HepG2 (cell line): Measurements from ENCODE around the gene ERCC2. TPM values are rescaled to one million over a fixed set of nuclear protein-coding genes. Genes with fewer than 3 reads are reported as not detected.

Experiments
- FOXK1 ChIP-seq: sonication (generic); formaldehyde crosslinking; IDR thresholded peaks from 2 replicates; pipeline ENCODE4 v1.4.0; 2020; ENCODE audit warnings: low read depth, missing genetic modification reagents, borderline replicate concordance
- HOXA3 ChIP-seq: sonication (generic); formaldehyde crosslinking; IDR thresholded peaks from 2 replicates; pipeline ENCODE4 v1.5.0; 2020; ENCODE audit warnings: missing genetic modification reagents
- MED13 ChIP-seq: sonication (generic); formaldehyde crosslinking; IDR thresholded peaks from 2 replicates; pipeline ENCODE4 v1.5.0; 2020; ENCODE audit warnings: missing genetic modification reagents
- MTF1 ChIP-seq: sonication (generic); formaldehyde crosslinking; IDR thresholded peaks from 2 replicates; pipeline ENCODE4 v1.5.0; 2020; ENCODE audit warnings: missing genetic modification reagents
- RNF2 ChIP-seq: fragments of 450-650 bp; conservative IDR thresholded peaks from 2 replicates; pipeline ENCODE4 v1.6.1; 2016; ENCODE audit warnings: low read depth
- SP5 ChIP-seq: IDR thresholded peaks from 2 replicates; pipeline ENCODE4 v1.6.1; 2016; ENCODE audit warnings: low read depth, borderline replicate concordance
- U2AF1 ChIP-seq: fragments of 200-400 bp; formaldehyde crosslinking; optimal IDR thresholded peaks from 2 replicates; pipeline ENCODE3; 2017; ENCODE audit warnings: mild to moderate bottlenecking, low read depth, low read length
- ZFP41 ChIP-seq: sonication (generic); formaldehyde crosslinking; IDR thresholded peaks from 2 replicates; pipeline ENCODE4 v1.4.0; 2020; ENCODE audit warnings: mild to moderate bottlenecking, missing genetic modification reagents, borderline replicate concordance
- ZNF547 ChIP-seq: sonication (generic); formaldehyde crosslinking; IDR thresholded peaks from 2 replicates; pipeline ENCODE4 v1.5.1; 2020; ENCODE audit warnings: mild to moderate bottlenecking, missing genetic modification reagents
- ZNF589 ChIP-seq: sonication (generic); formaldehyde crosslinking; conservative IDR thresholded peaks from 2 replicates; pipeline ENCODE4 v1.8.0; 2022; ENCODE audit warnings: mild to moderate bottlenecking, moderate library complexity, missing genetic modification reagents
- ZNF768 ChIP-seq: sonication (generic); formaldehyde crosslinking; IDR thresholded peaks from 2 replicates; pipeline ENCODE4 v1.4.0; 2020; ENCODE audit warnings: missing genetic modification reagents
- ZNF781 ChIP-seq: sonication (generic); formaldehyde crosslinking; IDR thresholded peaks from 2 replicates; pipeline ENCODE4 v1.5.1; 2020; ENCODE audit warnings: borderline replicate concordance, mild to moderate bottlenecking, missing genetic modification reagents; ENCODE audit errors: not compliant biosample characterization
- ZSCAN9 ChIP-seq: IDR thresholded peaks from 2 replicates; pipeline ENCODE4 v1.6.1; 2016; ENCODE audit warnings: borderline replicate concordance
- polyA plus RNA-seq, 8 experiments: library from polyadenylated mRNA; depleted of rRNA in 3 of 8; stranded (reverse) in 7 of 8; unstranded in 1 of 8; fragments of >200 nt; fragmentation: Illumina TruSeq in 4 of 8; extraction: Trizol in 4 of 8; gene quantifications; 2 replicates each; pipeline versions ENCODE4 v1.2.1 to v1.2.3, GENCODE V29; 2011 to 2016; ENCODE audit warnings: low read depth in 4 of 8, missing spikeins in 1 of 8, mixed read lengths in 1 of 8; ENCODE audit not compliant: insufficient read depth in 1 of 8
- total RNA-seq, 5 experiments: library from RNA; depleted of rRNA; stranded (reverse); fragments of >200 nt; fragmentation: Illumina TruSeq; extraction: Trizol; gene quantifications; 2 replicates each; pipeline ENCODE4 v1.2.3, GENCODE V29; 2016; ENCODE audit warnings: low read depth in 1 of 5
- TF ChIP-seq, protein P1 (sequence below): sonication (generic); formaldehyde crosslinking; IDR thresholded peaks from 2 replicates; pipeline ENCODE4 v1.4.0; 2020; ENCODE audit warnings: low read depth, mild to moderate bottlenecking, missing genetic modification reagents
- TF ChIP-seq, protein P2 (sequence below): sonication (generic); formaldehyde crosslinking; IDR thresholded peaks from 2 replicates; pipeline ENCODE4 v1.5.1; 2020; ENCODE audit warnings: missing genetic modification reagents, mild to moderate bottlenecking, borderline replicate concordance
- TF ChIP-seq, protein P3 (sequence below): sonication (generic); formaldehyde crosslinking; IDR thresholded peaks from 2 replicates; pipeline ENCODE4 v1.4.0; 2020; ENCODE audit warnings: mild to moderate bottlenecking, missing genetic modification reagents, borderline replicate concordance
- TF ChIP-seq, protein P4 (sequence below): sonication (generic); formaldehyde crosslinking; IDR thresholded peaks from 2 replicates; pipeline ENCODE4 v1.5.1; 2020; ENCODE audit warnings: mild to moderate bottlenecking, missing genetic modification reagents, borderline replicate concordance
- TF ChIP-seq, protein P5 (sequence below): IDR thresholded peaks from 2 replicates; pipeline ENCODE4 v1.6.1; 2018; ENCODE audit warnings: missing genetic modification reagents, mild to moderate bottlenecking, missing compliant biosample characterization
- TF ChIP-seq, protein P6 (sequence below): sonication (generic); formaldehyde crosslinking; IDR thresholded peaks from 2 replicates; pipeline ENCODE4 v1.5.1; 2020; ENCODE audit warnings: missing genetic modification reagents, mild to moderate bottlenecking, borderline replicate concordance
- TF ChIP-seq, protein P7 (sequence below): sonication (generic); formaldehyde crosslinking; IDR thresholded peaks from 2 replicates; pipeline ENCODE4 v1.8.1; 2023; ENCODE audit warnings: mild to moderate bottlenecking, missing genetic modification reagents, borderline replicate concordance

The ERCC2 gene
- total and polyA plus RNA-seq, 2 of the 13 experiments (the other 11 are each of a cell fraction or from before 2014, with no cell fraction given), result 25.4 to 49.2 TPM

DNA sequence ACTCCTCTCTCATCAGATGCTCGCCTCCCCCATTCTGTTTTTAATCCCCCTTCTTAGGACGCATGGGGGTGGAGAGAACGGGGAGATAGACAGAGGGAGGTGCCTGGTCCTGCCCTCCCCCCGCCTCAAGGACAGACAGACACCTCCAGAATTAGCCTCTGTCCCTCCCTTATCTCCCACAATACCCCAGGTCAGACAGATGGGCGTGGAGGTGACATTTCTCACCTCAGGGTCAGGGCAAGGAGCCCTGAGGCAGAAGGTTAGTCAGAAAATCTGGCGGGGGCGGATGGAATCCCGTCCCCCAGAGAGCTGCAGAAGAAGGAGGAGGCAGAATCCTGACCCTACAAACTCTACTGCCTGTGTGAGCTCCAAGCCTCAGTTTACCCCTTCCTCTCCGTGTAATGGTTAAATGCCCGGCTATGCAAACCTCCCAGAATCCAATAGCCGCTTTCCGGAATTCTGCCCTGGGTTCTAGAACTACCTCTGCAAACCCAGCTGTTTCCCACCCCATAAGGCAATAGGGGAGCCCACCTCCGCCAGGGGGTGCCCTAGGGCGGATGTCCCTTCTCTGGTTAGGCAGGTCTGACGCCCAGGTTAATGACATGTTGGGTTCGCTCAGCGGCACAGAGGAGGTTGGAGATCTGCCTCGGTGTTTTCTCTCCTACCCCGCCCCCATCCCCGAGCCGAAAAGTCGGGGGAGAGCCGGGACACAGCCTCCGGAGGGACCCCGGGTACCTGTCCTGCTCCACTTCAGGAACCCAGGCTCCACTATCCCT lies 33.6 kb upstream of the ERCC2 start (continued):
- TF ChIP-seq SP5 (CRISPR knock-in tag) (no peak), ZNF547 (no peak), HOXA3 (CRISPR knock-in tag) (peak; percentile 39), MED13 (CRISPR knock-in tag) (no peak), ZSCAN9 (no peak), ZNF589 (CRISPR knock-in tag) (no peak), MTF1 (CRISPR knock-in tag) (no peak), FOXK1 (CRISPR knock-in tag) (peak; percentile 32; the same call in 1 of the 2 replicates), U2AF1 (no peak), RNF2 (no peak), ZNF768 (CRISPR knock-in tag) (no peak), ZFP41 (CRISPR knock-in tag) (no peak), ZNF781 (CRISPR knock-in tag) (no peak)
- TF ChIP-seq, protein P1, sequence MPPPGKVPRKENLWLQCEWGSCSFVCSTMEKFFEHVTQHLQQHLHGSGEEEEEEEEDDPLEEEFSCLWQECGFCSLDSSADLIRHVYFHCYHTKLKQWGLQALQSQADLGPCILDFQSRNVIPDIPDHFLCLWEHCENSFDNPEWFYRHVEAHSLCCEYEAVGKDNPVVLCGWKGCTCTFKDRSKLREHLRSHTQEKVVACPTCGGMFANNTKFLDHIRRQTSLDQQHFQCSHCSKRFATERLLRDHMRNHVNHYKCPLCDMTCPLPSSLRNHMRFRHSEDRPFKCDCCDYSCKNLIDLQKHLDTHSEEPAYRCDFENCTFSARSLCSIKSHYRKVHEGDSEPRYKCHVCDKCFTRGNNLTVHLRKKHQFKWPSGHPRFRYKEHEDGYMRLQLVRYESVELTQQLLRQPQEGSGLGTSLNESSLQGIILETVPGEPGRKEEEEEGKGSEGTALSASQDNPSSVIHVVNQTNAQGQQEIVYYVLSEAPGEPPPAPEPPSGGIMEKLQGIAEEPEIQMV, result no peak
- TF ChIP-seq, protein P2, sequence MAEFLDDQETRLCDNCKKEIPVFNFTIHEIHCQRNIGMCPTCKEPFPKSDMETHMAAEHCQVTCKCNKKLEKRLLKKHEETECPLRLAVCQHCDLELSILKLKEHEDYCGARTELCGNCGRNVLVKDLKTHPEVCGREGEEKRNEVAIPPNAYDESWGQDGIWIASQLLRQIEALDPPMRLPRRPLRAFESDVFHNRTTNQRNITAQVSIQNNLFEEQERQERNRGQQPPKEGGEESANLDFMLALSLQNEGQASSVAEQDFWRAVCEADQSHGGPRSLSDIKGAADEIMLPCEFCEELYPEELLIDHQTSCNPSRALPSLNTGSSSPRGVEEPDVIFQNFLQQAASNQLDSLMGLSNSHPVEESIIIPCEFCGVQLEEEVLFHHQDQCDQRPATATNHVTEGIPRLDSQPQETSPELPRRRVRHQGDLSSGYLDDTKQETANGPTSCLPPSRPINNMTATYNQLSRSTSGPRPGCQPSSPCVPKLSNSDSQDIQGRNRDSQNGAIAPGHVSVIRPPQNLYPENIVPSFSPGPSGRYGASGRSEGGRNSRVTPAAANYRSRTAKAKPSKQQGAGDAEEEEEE, result no peak
- TF ChIP-seq, protein P3, sequence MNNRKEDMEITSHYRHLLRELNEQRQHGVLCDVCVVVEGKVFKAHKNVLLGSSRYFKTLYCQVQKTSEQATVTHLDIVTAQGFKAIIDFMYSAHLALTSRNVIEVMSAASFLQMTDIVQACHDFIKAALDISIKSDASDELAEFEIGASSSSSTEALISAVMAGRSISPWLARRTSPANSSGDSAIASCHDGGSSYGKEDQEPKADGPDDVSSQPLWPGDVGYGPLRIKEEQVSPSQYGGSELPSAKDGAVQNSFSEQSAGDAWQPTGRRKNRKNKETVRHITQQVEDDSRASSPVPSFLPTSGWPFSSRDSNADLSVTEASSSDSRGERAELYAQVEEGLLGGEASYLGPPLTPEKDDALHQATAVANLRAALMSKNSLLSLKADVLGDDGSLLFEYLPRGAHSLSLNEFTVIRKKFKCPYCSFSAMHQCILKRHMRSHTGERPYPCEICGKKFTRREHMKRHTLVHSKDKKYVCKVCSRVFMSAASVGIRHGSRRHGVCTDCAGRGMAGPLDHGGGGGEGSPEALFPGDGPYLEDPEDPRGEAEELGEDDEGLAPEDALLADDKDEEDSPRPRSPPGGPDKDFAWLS (CRISPR knock-in tag), result no peak
- TF ChIP-seq, protein P4, sequence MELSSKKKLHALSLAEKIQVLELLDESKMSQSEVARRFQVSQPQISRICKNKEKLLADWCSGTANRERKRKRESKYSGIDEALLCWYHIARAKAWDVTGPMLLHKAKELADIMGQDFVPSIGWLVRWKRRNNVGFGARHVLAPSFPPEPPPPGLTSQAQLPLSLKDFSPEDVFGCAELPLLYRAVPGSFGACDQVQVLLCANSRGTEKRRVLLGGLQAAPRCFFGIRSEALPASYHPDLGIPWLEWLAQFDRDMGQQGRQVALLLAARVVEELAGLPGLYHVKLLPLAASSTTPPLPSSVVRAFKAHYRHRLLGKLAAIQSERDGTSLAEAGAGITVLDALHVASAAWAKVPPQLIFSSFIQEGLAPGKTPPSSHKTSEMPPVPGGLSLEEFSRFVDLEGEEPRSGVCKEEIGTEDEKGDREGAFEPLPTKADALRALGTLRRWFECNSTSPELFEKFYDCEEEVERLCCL (CRISPR knock-in tag), result no peak
- TF ChIP-seq, protein P5, sequence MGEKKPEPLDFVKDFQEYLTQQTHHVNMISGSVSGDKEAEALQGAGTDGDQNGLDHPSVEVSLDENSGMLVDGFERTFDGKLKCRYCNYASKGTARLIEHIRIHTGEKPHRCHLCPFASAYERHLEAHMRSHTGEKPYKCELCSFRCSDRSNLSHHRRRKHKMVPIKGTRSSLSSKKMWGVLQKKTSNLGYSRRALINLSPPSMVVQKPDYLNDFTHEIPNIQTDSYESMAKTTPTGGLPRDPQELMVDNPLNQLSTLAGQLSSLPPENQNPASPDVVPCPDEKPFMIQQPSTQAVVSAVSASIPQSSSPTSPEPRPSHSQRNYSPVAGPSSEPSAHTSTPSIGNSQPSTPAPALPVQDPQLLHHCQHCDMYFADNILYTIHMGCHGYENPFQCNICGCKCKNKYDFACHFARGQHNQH, result 0 out of 2 replicates have a peak, but pooled peaks have one; percentile 35
- TF ChIP-seq, protein P6, sequence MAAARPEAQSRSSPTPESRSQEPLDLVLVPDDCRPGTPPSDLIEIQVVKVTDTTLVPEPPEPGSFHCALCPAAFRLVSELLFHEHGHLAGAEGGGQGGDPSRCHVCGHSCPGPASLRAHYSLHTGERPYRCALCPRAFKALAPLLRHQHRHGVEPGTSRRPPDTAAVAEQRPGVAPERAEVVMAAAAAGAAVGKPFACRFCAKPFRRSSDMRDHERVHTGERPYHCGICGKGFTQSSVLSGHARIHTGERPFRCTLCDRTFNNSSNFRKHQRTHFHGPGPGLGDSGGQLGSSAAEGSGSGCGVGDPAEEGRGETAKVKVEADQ (CRISPR knock-in tag), result no peak
- TF ChIP-seq, protein P7, sequence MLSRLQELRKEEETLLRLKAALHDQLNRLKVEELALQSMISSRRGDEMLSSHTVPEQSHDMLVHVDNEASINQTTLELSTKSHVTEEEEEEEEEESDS (CRISPR knock-in tag), result no peak
